PC-3 (cell line): ENCODE data around the gene MRPS30. TPM values are rescaled to one million over a fixed set of nuclear protein-coding genes. Genes with fewer than 3 reads are reported as not detected.
"Not testable (repeated sequence)": the region's sequence is repeated elsewhere in the genome, so short reads cannot be mapped to it uniquely, and the experiment has no call there.

Source experiments
- ATAC-seq: fragments of 200-7000 bp; cut with Tn5 transposase; 2 replicates; pipeline ENCODE4 v1.9.1; 2020; ENCODE audit warnings: mild to moderate bottlenecking, moderate library complexity
- BruUV-seq: library from RNA; stranded (reverse); fragments of 400-500 nt; replicated peaks from 2 replicates; lab custom pipeline; 2021; lab: Mats Ljungman, UMichigan
- CTCF ChIA-PET: fragments of 300-600 bp; sonication (Branson Sonifier 250); formaldehyde crosslinking; loops from one replicate; lab custom pipeline; 2022; ENCODE audit warnings: antibody characterized with exemption; lab: Charles Lee
- POLR2A ChIA-PET: fragments of 300-600 bp; sonication (Branson Sonifier 250); formaldehyde crosslinking; loops from one replicate; lab custom pipeline; 2022; ENCODE audit warnings: antibody characterized with exemption; ENCODE audit not compliant: unreplicated experiment; lab: Charles Lee
- DNase-seq: peaks from one replicate; pipeline ENCODE4 v3.0.0-alpha.2; 2015
- H2AFZ ChIP-seq: fragments of 300-600 bp; sonication (generic); 2 replicates; pipeline ENCODE4 v1.6.0; 2016; ENCODE audit warnings: antibody characterized with exemption, low read length
- H3F3A ChIP-seq: fragments of 300-600 bp; sonication (generic); one replicate; pipeline ENCODE4 v1.6.0; 2017; ENCODE audit warnings: antibody characterized with exemption, low read length, control low read depth, mild to moderate bottlenecking; ENCODE audit not compliant: unreplicated experiment
- H3K27ac ChIP-seq: fragments of 300-600 bp; sonication (generic); 2 replicates; pipeline ENCODE4 v1.5.1; 2016; ENCODE audit warnings: mild to moderate bottlenecking, low read length
- H3K27me3 ChIP-seq: fragments of 300-600 bp; sonication (generic); 2 replicates; pipeline ENCODE4 v1.6.1; 2016; ENCODE audit warnings: low read length, mixed read lengths
- H3K36me3 ChIP-seq: fragments of 300-600 bp; sonication (generic); 2 replicates; pipeline ENCODE4 v1.6.1; 2016; ENCODE audit warnings: low read depth, mixed run types, low read length, mixed read lengths
- H3K4me1 ChIP-seq: fragments of 300-600 bp; sonication (generic); 2 replicates; pipeline ENCODE4 v1.5.1; 2016; ENCODE audit warnings: low read length; ENCODE audit not compliant: insufficient read depth
- H3K4me2 ChIP-seq: fragments of 300-600 bp; sonication (generic); 2 replicates; pipeline ENCODE4 v1.6.0; 2016; ENCODE audit warnings: low read length
- H3K4me3 ChIP-seq: fragments of 300-600 bp; sonication (generic); 2 replicates; pipeline ENCODE4 v1.5.1; 2016; ENCODE audit warnings: mild to moderate bottlenecking, low read length, mixed read lengths
- H3K79me2 ChIP-seq: fragments of 300-600 bp; sonication (generic); 2 replicates; pipeline ENCODE4 v1.6.1; 2017; ENCODE audit warnings: low read length, mixed read lengths
- H3K9ac ChIP-seq: fragments of 300-600 bp; sonication (generic); 2 replicates; pipeline ENCODE4 v1.6.0; 2016; ENCODE audit warnings: mild to moderate bottlenecking, low read length
- H3K9me2 ChIP-seq: fragments of 300-600 bp; sonication (generic); replicated peaks from 2 replicates; pipeline ENCODE4 v1.6.1; 2016; ENCODE audit warnings: mixed run types, low read length, mixed read lengths
- H3K9me3 ChIP-seq: fragments of 300-600 bp; sonication (generic); 2 replicates; pipeline ENCODE4 v1.6.1; 2016; ENCODE audit warnings: low read length, mixed read lengths
- H4K20me1 ChIP-seq: fragments of 300-600 bp; sonication (generic); 2 replicates; pipeline ENCODE4 v1.6.1; 2016; ENCODE audit warnings: low read length, mixed read lengths
- EZH2 ChIP-seq: fragments of 300-600 bp; sonication (generic); IDR thresholded peaks from one replicate; pipeline ENCODE4 v1.6.1; 2017; ENCODE audit warnings: antibody characterized with exemption, mild to moderate bottlenecking, low read length; ENCODE audit not compliant: unreplicated experiment
- EZH2phosphoT487 ChIP-seq: fragments of 300-600 bp; sonication (generic); IDR thresholded peaks from 2 replicates; pipeline ENCODE4 v1.6.1; 2018; ENCODE audit warnings: mild to moderate bottlenecking, antibody characterized with exemption, low read length, borderline replicate concordance
- intact Hi-C: fragments of 100-400 bp; cut with micrococcal nuclease; formaldehyde crosslinking; loops from 2 replicates; pipeline ENCODE4 v1.9.0; 2023
- total RNA-seq: library from RNA; depleted of rRNA; stranded (reverse); fragments of >200 nt; gene quantifications from 2 replicates; pipeline ENCODE4 v1.2.3, GENCODE V29; 2014
- TF ChIP-seq, protein P1 (sequence below): fragments of 300-600 bp; sonication (generic); conservative IDR thresholded peaks from 2 replicates; pipeline ENCODE4 v1.5.1; 2017; ENCODE audit warnings: antibody characterized with exemption, low read depth, mild to moderate bottlenecking, low read length

MRPS30 gene
- total RNA-seq, 1 experiment from 2014 or later: 149 TPM

DNA sequence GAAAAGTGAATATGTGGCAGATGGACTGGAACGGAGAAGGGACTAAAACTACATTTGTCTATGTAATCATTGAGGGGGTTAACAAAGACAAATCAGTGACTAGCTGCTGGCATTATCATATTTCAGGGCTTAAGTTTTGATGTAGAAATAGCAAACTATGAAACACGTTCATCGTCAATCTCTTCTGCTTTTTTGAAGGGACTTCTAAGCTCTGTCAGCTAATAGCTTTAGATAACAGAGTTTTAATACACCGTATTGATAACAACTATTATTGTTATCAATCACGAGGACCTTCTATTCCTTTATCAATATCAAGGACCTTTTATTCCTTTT, 38.9 kb upstream of the MRPS30 start:
- TF ChIP-seq EZH2: no peak
- TF ChIP-seq, protein P1, sequence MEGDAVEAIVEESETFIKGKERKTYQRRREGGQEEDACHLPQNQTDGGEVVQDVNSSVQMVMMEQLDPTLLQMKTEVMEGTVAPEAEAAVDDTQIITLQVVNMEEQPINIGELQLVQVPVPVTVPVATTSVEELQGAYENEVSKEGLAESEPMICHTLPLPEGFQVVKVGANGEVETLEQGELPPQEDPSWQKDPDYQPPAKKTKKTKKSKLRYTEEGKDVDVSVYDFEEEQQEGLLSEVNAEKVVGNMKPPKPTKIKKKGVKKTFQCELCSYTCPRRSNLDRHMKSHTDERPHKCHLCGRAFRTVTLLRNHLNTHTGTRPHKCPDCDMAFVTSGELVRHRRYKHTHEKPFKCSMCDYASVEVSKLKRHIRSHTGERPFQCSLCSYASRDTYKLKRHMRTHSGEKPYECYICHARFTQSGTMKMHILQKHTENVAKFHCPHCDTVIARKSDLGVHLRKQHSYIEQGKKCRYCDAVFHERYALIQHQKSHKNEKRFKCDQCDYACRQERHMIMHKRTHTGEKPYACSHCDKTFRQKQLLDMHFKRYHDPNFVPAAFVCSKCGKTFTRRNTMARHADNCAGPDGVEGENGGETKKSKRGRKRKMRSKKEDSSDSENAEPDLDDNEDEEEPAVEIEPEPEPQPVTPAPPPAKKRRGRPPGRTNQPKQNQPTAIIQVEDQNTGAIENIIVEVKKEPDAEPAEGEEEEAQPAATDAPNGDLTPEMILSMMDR: no peak
- no peak for TF ChIP-seq EZH2phosphoT487
- Histone ChIP-seq H3K27me3 (peaks cover 53% of the 10 kb centered on the region), H3F3A (no peaks in the 10 kb centered on the region), H2AFZ (no peak overlapping the region), H3K9me3 (no peaks in the 10 kb centered on the region), H3K36me3 (no peaks in the 10 kb centered on the region), H3K27ac (no peak overlapping the region), H3K4me1 (no peaks in the 10 kb centered on the region), H3K4me3 (no peak overlapping the region), H4K20me1 (no peaks in the 10 kb centered on the region), H3K79me2 (no peaks in the 10 kb centered on the region), H3K4me2 (no peak overlapping the region), H3K9ac (no peak overlapping the region), H3K9me2 (no peaks in the 10 kb centered on the region)
- ATAC-seq (no peak), DNase-seq (no peak)
- no TSS peak for BruUV-seq
- ChIA-PET CTCF (no interaction called here), POLR2A (no interaction called here)
- intact Hi-C loops: loop anchor here (10.0 kb wide), 1 partner anchor 1135 kb away; no protein-coding TSS in a partner anchor

DNA sequence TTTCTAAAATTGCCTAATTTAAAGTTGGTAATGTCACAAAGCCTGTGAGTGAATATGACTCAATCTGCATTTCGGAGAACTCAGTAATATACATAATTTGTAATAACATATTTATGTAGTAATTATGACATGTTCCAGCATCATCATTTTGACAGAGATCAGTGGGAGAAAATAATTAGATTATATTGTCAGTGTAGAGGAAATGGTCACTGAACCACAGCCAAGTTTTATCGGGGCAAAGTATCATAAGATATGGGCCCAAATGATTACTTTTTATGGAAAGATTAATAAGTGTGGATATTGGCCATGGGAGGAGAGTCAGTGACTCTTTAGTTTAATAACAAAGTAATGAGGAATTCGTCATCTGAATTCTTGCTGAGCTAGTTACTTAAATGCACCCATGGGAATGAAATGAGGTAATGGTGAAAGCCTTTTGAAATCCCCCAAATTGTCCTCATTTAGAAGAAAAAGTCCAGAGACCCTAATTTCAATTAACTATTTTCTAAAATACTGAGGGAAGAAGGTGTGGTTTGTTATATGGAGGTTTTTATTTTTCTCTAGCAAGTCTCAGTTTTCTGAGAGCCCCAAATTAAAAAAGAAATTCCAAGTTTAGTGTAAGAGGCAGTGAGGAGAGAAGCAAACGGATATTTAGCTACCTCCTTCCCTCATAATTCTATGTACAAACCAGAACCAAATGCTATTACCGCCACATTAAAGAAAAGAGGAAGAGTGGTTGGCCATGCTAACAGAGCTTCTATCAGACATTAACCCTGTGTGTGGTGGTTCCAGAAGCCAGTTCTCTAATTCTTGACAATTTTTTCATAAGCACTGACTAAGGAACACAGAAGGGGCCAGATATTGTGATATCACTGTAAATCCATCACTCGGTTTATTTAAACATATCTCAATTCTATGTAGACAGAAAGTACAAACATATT, 37.7 kb upstream of the MRPS30 start:
- ATAC-seq (no peak), DNase-seq (no peak)
- CTCF ChIA-PET: no interaction called here
- no peaks in the 10 kb centered on the region for H3K9me3 ChIP-seq
- intact Hi-C loops: loop anchor here (10.0 kb wide), 1 partner anchor 1136 kb away; no protein-coding TSS in a partner anchor
- BruUV-seq: no TSS peak
- no peak overlapping the region for H3K4me2 ChIP-seq
- H4K20me1 ChIP-seq: no peaks in the 10 kb centered on the region
- H3K27me3 ChIP-seq: peaks cover 42% of the 10 kb centered on the region
- H3K9me2 ChIP-seq: no peaks in the 10 kb centered on the region
- H3K36me3 ChIP-seq: no peaks in the 10 kb centered on the region
- POLR2A ChIA-PET: no interaction called here
- H3K4me1 ChIP-seq: no peaks in the 10 kb centered on the region
- H3F3A ChIP-seq: no peaks in the 10 kb centered on the region
- TF ChIP-seq EZH2 (no peak), EZH2phosphoT487 (no peak)
- TF ChIP-seq, protein P1: no peak
- H3K4me3 ChIP-seq: no peak overlapping the region
- H3K79me2 ChIP-seq: no peaks in the 10 kb centered on the region
- no peak overlapping the region for H3K9ac ChIP-seq
- H2AFZ ChIP-seq: no peak overlapping the region
- H3K27ac ChIP-seq: no peak overlapping the region

DNA sequence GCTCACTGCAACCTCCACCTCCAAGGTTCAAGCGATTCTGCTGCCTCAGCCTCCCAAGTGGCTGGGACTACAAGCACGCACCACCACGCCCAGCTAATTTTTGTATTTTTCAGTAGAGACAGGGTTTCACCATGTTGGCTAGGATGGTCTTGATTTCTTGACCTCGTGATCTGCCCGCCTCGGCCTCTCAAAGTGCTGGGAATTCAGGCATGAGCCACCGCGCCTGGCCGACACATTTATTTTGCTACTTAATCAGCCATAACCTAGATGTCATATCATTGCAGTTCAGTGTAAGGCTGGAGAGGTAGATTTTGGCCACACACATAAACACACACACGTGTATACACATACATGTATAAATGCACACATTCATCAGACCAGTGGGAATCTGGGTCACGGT, 36.4 kb upstream of the MRPS30 start:
- not testable (repeated sequence) for DNase-seq

More for the DNA sequence above, 36.4 kb upstream of the MRPS30 start:
- H3K27ac ChIP-seq, ATAC-seq, H3K79me2 ChIP-seq, H3K9ac ChIP-seq, CTCF ChIA-PET, H3K36me3 ChIP-seq, H3F3A ChIP-seq, H3K4me2 ChIP-seq, H2AFZ ChIP-seq, BruUV-seq, H3K4me3 ChIP-seq, POLR2A ChIA-PET, H3K9me2 ChIP-seq, H3K9me3 ChIP-seq, H3K4me1 ChIP-seq, H4K20me1 ChIP-seq: not testable (repeated sequence)
- intact Hi-C loops: loop anchor here (10.0 kb wide), 1 partner anchor 1138 kb away; no protein-coding TSS in a partner anchor
- H3K27me3 ChIP-seq: peaks cover 33% of the 10 kb centered on the region
